HG03432 (cell line): ENCODE results near the gene ZBTB37.
A peak's percentile ranks its signal among the peaks of the same experiment; 100 is the strongest.
"Not testable (repeated sequence)": the region's sequence is repeated elsewhere in the genome, so short reads cannot be mapped to it uniquely, and the experiment has no call there.

Source experiments
- ATAC-seq: cut with Tn5 transposase; IDR thresholded peaks from one replicate; pipeline ENCODE4 v1.9.1; 2021; ENCODE audit warnings: mild to moderate bottlenecking, moderate library complexity; ENCODE audit not compliant: unreplicated experiment

ZBTB37 gene

GRCh38 chr1:173865468-173866164, 2.6 kb upstream of the ZBTB37 start:
- no peak for ATAC-seq

DNA sequence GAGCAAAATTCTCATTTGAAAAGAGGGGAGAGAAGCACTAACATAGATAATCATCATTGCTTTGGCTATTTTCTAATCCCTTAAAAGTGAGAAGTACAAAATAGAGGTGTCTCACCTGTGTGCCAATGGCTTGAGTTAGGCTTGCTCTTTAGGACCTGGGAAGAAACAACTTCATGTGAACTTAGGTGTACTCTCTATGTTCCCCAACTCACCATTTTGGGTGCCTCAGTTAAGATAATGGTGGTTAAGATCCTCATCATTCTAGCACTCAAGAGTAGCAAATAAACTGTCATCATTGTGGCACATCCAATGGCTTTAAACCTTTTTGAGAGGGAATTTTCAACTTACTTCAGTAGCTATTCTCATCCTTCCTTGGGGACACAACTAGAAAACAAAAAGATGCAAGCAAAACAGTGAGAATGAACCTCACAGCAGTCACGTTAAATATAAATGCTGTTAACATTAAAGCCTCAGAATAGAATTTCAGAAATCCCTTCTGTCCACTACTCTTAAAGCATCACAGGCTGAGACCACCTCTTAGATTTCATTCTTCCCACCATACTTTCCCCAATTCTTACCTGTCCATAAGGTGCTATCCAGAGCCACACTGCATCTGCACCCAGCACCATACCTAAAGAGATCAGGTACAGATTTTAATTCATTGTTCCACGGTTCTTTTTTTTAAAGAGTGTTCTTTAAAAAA, 1.6 kb upstream of the ZBTB37 start:
- no peak for ATAC-seq

- ATAC-seq = no peak
Observed at GRCh38 chr1:173867141-173867752, 933 bp upstream of the ZBTB37 start.

- ATAC-seq = peak; percentile 74
Observed at GRCh38 chr1:173867753-173868265, 371 bp upstream of the ZBTB37 start, which contains the start of gene GAS5. Gene GAS5 (minus strand): TSS chr1:173867989.

DNA sequence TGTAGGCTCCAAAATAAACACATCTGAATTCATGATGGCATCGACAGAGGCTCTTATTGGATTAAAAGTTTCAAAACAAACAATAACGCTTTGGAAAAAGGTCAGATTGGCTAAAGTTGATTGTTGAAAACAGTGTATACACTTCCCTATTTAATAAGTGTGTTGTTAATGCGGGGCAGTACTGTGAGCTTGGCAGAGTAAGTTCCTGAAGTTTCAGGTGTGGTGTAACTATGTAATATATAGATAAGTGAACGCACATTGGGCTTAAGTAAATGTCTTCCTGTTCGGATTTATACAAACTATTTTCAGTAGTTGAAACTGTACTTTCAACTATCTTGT, 810 bp downstream of the ZBTB37 start:
- ATAC-seq = no peak

- no peak for ATAC-seq
Observed at GRCh38 chr1:173870252-173871075, 2.3 kb downstream of the ZBTB37 start.

DNA sequence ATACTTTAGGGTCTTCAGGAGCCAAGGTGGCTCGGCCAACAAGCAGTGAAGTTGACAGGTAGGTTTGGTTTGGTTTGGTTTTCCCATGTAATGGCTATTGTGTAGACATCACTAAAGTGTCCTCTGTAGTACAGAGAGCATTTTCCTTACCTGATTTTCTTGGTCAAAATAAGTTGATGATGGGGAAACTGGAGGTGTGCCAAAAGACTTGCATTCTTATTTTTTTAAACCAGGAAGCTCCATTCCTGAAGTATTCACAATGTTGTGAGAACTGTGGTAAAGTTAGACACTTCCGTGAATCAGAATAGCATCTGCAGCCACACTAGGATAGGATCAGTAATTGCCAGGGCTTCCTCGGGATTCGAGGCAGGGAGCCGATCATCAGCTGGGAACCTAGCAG, 2.9 kb downstream of the ZBTB37 start:
- no peak for ATAC-seq

GRCh38 chr1:173871500-173871899, 3.3 kb downstream of the ZBTB37 start:
- ATAC-seq = no peak

DNA sequence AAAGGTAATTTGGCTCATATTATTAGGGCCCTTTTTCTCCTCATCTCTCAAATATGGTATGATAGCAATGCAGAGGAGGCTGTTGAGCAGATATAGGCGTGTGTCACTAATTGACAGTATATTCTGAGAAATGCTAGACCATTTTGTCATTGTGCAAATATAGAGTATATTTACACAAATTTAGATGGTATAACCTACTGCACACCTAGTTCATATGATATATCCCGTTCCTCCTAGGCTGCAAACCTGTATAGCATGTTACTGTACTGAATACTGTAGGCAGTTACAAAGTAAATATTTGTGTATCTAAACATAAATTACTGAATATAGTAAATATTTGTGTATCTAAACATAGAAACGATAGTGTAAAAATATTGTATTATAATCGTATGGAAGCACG, 8.6 kb downstream of the ZBTB37 start:
- ATAC-seq = no peak

GRCh38 chr1:173878251-173878650, 10.1 kb downstream of the ZBTB37 start:
- no peak for ATAC-seq

GRCh38 chr1:173881117-173881516, 12.9 kb downstream of the ZBTB37 start:
- not testable (repeated sequence) for ATAC-seq

- ATAC-seq = no peak
Observed at GRCh38 chr1:173884701-173885100, 16.5 kb downstream of the ZBTB37 start.

DNA sequence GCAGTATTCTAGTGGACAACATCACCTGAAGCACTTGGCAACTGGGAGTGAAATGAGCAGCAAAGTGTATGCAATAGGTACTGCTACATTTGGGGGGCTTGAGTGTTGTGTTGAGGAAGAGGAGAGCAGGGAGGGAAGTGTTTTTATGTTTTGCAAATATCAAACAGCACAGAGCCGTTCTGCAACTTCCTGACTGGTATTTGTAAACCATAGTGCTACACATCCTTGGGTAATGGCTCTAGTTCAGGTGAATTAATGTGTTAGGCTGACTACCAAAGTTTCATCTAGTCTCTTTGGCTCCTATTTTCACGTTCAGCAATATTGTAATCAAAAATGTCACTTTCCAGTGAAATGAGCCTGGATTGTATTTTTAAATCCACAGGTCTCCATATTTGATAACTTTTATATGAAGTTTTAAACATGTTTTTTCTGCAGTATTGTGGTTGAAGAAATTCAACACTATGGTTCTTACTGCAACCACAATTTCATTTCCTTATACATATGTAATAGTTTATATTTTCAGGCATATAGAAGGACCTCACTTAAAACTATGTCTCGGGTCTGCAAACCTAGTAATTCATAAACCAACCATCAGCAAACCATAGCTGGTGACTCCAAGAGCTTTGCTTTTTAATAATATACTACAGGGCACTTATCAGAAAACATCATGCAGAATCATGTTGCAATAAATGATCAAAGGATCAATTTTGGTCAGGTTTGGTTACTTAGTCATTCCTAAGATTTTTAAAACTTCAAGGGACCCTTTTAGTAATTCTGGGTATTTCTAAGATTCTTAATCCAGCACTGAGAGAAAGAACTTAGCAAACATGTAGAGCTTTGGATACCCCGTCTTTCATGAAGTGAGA, 18.8 kb downstream of the ZBTB37 start:
- ATAC-seq = no peak

DNA sequence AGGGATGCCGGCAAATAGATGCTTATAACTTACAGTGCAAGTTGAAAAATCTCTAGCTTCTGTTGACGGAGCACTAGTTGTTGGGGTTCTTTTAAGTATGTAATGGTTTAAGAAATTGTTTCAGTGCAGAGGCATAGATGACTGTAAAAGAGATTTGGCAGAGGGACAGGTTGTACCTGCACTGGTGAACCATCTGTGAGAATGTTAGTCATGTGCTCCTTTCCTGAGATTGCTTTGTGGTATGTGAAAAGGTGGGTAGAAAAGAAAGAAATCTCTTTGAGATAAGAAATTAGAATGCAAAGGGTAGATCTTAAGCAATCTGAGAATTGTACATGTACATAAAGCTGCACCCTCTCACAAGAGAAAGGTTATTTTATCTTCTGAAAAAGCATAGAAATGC, 19.4 kb downstream of the ZBTB37 start:
- no peak for ATAC-seq

GRCh38 chr1:173888749-173889148, 20.6 kb downstream of the ZBTB37 start:
- ATAC-seq = no peak

- no peak for ATAC-seq
Observed at GRCh38 chr1:173889885-173890284, 21.7 kb downstream of the ZBTB37 start.

- no peak for ATAC-seq
Observed at GRCh38 chr1:173893611-173894010, 25.4 kb downstream of the ZBTB37 start.

DNA sequence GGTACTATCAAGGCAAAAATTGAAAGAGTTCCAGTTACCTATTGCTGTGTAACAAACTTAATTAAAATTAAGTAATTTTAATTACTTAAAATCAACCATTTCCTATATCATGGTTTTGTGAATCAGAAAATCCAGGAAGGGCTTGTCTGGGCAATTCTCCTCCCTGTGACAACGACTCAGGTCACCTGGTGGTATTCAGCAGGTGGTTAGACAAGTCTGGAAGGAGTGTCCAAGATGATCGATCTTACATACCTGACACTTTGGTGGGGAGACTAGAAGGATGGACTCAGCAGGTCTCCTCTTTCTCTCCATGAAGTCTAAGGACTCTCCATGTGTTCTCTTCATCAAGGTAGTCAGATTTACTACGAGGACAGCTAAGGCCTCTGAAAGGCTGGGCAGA, 26.0 kb downstream of the ZBTB37 start:
- no peak for ATAC-seq

DNA sequence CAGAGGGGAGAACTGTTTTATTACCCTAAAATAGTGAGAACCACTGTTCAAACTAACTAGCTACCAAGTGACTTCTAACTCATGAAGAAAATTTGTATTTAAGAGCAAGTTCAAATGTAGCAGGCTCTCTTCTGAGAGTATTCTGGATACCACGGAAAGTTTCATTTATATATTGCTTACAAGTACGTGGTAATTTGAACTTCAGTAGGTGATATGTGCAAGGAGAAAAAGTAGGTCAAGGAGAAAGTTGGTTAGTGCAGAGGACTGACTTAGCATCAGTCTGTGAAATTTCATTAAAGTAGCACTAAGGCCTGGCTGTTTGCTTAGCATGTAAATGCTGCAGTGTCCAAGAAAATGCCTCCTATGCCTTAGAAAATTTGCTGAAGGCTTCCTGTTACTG, 32.2 kb downstream of the ZBTB37 start:
- ATAC-seq = no peak

- ATAC-seq = no peak
Observed at GRCh38 chr1:173900992-173901391, 32.8 kb downstream of the ZBTB37 start.
